ENCODE results near the gene SHH. TPM values are rescaled to one million over a fixed set of nuclear protein-coding genes. Genes with fewer than 3 reads are reported as not detected.

The SHH gene
- 0.58 TPM for polyA plus RNA-seq (2012; ENCODE audit: insufficient read depth, insufficient read length)

DNA sequence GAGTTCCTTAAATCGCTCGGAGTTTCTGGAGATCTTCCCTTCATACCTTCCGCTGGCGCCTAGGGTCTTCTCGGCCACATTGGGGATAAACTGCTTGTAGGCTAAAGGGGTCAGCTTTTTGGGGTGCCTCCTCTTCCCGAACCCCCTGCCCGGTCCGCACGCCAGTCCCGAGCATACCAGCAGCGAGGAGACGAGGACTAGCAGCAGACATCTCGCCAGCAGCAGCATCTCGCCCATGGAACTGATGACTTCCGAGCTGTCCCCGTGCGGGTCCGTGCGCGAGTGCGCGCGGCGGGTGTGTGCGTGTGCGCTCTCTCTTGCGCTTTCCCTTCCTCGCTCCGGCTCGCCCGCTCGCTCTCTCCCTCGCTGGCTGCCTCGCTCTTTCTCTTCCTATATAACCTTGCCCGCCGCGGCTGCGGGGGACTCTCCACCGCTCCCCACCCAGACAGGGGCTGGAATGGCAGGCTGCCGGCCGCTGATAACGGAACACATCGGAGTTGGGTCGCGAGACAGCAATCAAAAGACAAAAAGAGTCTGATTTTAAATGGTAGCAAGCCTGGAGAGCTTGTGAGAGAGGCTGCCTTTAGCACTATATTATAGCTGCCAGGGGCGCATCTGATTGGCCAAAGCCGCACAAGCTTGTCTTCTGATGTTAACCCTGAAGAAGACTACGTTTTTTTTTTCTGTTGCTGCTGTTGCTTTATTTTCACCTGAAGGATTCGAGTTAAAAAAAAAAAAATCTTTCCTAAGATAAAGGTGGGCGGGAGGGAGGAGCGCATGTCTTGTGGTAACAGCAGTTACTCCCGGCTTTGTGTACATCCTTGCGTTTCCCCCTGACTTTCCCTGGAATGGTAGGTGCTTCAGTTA, at the start of gene SHH:
TSS of gene SHH (minus strand) at position 569 of the 867 bp plus-strand sequence. CDS start at position 228, 341 bp downstream.
- no peak for DNase-seq (ENCODE audit: low read depth, low spot score)

DNA sequence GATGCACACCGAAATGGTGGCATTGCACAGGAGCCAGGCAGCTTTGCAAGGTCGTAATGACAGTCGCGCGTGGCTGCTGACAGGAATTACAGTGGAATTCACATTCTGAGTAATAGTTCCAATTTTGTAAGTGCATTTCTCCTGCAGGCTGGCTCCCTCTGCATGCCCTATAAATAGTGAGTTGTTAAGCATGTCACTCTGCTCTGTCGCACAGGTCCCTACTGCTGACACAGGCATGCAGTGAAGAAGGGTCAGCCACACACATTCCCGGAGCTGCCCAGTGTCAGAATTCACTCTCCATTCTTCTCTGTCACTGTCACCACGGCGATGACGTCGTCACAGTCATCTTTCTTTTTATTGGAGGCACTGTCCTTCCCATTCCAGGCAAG, 49.2 kb upstream of the SHH start:
- H3K4me3 ChIP-seq (ENCODE audit: low read length) = no peak overlapping the region
- DNase-seq (ENCODE audit: low read depth, low spot score) = no peak

More for the DNA sequence above, at the start of gene SHH:
- H3K4me3 ChIP-seq (ENCODE audit: low read length) = no peak within 1 kb of the TSS

DNA sequence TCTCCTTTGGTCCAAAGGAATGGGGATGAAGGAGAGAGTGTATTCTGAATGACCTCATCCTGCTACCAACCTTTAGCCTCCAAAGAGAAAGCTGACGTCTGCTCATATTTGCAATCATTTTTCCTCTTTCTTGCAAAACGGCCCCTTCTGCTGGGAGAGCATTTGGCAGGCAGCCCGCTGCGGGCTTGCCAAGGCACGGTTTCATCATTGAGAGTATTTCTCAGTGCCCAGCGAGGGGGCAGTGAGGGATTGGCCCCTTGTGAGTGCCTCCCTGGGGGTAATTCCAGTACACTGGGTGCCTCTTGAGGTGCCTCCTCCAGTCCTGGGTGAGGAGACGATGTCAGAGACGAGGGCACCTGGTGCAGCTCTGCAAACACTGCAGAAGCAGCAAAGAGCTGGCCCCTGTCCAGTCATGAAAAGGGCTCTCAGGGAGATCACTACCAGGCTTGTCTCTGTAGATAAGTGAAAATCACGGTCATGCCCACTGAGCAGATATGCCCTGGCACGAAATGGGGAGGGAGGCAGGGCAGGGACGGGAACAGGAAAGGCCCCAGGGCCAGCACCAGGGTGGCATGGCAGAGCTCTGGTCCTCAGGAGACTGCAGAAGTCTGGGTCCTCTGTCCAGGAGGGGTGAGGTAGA, 48.7 kb upstream of the SHH start:
- DNase-seq (ENCODE audit: low read depth, low spot score) = no peak

DNA sequence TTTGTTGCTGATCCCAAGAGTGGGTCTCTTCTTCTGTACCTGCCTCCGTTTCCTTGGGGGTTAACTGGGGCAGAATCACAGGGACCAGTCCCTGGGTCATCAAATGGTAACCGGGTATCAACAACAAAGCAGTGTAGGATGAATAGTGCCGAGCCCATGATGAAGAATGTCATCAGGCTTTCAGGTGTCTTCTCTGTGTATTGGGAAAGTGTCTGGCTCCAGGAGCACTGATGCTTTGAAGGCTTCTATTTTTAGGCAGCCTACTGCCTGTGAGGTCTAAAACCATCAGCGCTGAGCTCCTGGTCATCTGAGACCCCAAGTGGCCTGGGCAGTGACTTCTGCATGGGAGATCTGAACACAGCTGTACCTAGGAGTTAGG, 48.2 kb upstream of the SHH start:
- H3K4me3 ChIP-seq (ENCODE audit: low read length) = no peak overlapping the region
- no peak for DNase-seq (ENCODE audit: low read depth, low spot score)

More for the DNA sequence above, 48.7 kb upstream of the SHH start:
- no peak overlapping the region for H3K4me3 ChIP-seq (ENCODE audit: low read length)

GRCh38 chr7:155858521-155859061, 46.3 kb upstream of the SHH start:
- no peak overlapping the region for H3K4me3 ChIP-seq (ENCODE audit: low read length)
- DNase-seq (ENCODE audit: low read depth, low spot score) = no peak

DNA sequence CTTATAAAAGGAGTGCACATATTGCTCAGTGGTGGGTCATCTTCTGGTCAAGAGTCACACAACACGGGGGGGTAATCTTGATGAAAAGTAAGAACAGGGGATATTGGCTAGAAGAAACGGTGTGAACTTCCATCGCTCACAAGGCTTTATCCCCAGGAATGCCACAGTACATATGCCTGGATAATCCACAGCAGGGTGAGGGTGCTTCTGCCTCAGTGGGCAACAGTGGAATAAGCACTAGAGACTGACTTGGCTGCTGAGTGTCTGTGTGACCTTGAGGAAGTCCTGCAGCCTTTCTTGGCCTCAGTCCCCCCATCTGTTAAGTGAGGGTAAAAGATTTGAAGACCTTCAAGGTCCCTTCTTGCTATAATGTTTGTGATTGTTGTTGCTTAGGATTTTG, 44.9 kb upstream of the SHH start:
- no peak for DNase-seq (ENCODE audit: low read depth, low spot score)

DNA sequence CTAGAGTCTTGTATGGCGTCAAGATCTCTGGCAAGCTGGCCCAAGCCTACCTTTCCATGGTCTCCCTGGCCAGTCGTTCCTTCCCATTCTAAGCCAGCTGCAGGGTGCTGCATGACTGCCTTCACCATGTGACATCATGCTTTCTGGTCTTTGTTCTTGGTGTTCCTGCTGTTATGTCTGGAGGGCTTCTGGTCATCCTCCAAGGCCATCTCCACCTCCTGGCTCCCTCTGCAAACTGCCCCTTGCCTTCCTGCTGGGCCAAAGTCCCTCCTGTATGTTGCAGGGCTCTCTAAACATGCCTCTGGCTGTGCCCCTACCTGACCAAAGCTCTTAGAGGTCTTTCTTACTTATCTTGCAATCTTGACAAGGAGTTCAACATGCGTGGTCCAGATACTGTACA, 44.4 kb upstream of the SHH start:
- H3K4me3 ChIP-seq (ENCODE audit: low read length) = no peak overlapping the region
- no peak for DNase-seq (ENCODE audit: low read depth, low spot score)

More for the DNA sequence above, 44.9 kb upstream of the SHH start:
- no peak overlapping the region for H3K4me3 ChIP-seq (ENCODE audit: low read length)

DNA sequence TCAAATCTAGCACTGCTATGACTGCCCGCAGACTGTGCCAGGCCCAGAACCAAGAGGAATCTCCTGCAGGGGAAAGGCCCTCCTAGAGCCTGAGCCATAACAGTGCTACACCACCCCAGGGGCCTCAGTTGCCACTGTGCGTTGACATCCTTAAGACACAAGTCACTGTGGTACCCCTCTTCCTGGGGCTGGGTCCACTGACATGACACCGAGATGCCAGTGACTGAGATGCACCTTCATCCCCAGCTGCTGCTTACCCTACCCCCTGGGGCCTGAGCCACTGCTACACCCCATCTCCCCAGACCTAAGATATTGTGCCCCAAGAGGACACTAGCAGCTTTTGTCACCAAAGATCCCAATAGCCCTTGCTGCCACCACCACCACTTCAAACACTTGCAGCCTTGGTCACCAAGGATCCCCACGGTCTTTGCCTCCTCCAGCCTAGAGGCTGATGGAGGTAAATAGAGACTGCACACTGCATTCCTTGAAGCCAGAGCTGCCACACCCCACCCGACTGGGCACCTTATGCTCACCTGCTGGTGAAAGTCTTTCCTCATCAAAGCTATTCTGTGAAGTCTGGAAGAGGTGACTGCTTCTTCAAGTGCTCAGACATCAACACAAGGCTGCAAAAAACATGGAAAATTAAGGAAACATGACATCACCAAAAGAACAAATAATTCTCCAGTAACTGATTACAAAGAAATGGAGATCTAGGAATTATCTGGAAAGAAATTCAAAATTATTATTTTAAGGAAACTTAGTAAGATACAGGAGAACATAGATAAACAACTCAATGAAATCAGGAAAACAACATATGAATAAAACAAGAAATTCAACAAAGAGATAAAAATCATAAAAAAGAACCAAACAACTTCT, 40.4 kb upstream of the SHH start:
- H3K4me3 ChIP-seq (ENCODE audit: low read length) = no peak overlapping the region
- no peak for DNase-seq (ENCODE audit: low read depth, low spot score)

GRCh38 chr7:155851892-155852291, 39.6 kb upstream of the SHH start:
- no peak for DNase-seq (ENCODE audit: low read depth, low spot score)
- H3K4me3 ChIP-seq (ENCODE audit: low read length) = no peak overlapping the region

DNA sequence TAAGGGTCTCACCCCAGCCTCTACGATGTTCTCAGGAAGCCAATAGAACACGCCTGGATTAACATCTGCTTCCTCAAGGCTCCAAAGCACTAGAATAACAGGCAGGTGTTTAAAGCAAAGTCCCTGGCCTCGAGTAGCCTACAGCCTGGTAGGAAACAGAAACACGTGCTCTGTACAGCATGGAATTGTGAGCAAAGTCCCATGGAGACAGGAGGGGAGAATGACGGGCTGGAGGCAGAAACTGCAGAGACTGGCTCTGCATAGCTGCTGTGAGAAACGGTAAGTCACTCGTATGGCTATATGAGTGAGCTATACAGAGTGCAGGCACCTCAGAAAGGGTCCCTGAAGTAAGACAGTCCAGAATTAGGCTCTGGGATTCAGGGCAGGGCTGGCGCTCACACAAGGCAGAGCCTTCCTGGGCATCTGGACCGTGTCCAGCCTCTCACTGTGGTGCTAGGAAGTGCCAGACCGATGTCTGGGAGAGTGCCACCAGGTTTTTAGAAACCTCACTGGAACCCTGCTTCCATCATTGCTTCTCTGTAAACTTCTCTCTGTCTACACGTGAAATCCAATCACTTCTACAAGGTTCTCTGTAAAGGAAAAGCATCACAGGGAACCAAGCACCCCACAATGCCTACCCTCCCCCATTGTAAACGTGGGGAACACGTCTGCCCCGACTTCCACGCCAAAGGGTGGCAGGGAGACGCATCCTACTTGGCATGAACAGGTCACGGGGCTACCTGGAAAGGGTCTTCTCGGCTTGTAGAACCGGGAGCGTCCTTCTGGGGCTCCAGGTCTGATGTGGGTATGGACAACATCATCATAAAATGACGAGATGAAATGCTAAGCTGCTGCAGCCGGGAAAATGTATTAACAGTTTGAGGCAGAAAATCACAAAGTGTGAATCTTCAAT, 38.8 kb upstream of the SHH start:
- DNase-seq (ENCODE audit: low read depth, low spot score) = no peak
- H3K4me3 ChIP-seq (ENCODE audit: low read length) = no peak overlapping the region

- DNase-seq (ENCODE audit: low read depth, low spot score) = no peak
- H3K4me3 ChIP-seq (ENCODE audit: low read length) = no peak overlapping the region
Observed at GRCh38 chr7:155850001-155850436, 37.8 kb upstream of the SHH start.

- H3K4me3 ChIP-seq (ENCODE audit: low read length) = no peak overlapping the region
- no peak for DNase-seq (ENCODE audit: low read depth, low spot score)
Observed at GRCh38 chr7:155848691-155849669, 36.7 kb upstream of the SHH start.

- no peak overlapping the region for H3K4me3 ChIP-seq (ENCODE audit: low read length)
- no peak for DNase-seq (ENCODE audit: low read depth, low spot score)
Observed at GRCh38 chr7:155847821-155848435, 35.7 kb upstream of the SHH start.

DNA sequence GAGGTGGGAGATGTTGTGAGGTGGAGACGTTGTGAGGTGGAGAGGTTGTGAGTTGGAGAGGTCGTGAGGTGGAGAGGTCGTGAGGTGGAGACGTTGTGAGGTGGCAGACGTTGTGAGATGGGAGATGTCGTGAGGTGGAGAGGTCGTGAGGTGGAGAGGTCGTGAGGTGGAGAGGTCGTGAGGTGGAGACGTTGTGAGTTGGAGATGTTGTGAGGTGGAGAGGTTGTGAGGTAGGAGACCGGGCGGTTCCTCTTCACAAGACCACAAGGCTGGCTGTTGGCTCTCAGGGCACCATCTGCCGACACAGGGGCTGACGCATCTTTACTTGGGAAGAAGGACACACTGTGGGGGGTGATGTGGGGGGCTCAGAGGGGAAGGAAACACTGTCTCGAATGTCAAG, 34.7 kb upstream of the SHH start:
- no peak overlapping the region for H3K4me3 ChIP-seq (ENCODE audit: low read length)
- no peak for DNase-seq (ENCODE audit: low read depth, low spot score)

DNA sequence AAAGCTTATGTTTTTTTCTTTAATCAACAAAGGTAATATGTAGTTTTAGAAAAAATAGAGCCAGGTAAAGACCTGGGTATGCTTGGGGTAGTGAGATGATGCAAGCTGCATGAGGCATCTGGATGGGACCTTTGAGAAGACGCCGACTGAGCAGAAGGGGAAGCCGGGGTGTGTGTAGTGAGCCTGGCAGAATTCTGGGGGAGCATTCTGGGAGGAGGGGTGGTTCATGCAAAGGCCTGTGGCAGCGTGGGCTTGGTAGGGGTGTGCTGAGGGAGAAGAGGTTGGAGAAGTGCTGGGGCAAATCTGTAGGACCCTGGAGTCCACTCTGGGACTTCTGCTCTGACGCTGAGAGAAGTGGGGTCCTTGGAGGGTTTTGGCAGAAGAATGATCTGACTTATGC, 33.9 kb upstream of the SHH start:
- no peak overlapping the region for H3K4me3 ChIP-seq (ENCODE audit: low read length)
- DNase-seq (ENCODE audit: low read depth, low spot score) = no peak

DNA sequence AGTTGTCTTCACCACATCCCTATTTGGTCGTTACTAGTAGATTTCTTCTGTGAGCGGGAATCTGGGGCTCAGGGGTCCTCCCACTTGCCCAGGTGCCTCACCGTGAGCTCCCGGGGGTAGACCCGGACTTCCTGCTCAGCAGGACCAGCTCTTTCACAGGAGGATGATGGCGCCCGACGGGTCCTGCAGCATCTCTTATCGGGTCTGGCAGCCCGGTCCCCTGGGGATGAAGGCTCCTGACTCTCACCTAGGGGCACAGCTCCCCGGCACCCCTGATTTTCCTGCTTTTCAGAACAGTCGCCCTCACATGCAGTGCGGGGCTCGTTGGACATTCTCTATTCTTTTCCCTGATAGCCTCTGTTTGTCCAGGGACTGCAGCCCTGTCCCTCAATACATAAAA, 33.0 kb upstream of the SHH start:
- no peak overlapping the region for H3K4me3 ChIP-seq (ENCODE audit: low read length)
- DNase-seq (ENCODE audit: low read depth, low spot score) = no peak

DNA sequence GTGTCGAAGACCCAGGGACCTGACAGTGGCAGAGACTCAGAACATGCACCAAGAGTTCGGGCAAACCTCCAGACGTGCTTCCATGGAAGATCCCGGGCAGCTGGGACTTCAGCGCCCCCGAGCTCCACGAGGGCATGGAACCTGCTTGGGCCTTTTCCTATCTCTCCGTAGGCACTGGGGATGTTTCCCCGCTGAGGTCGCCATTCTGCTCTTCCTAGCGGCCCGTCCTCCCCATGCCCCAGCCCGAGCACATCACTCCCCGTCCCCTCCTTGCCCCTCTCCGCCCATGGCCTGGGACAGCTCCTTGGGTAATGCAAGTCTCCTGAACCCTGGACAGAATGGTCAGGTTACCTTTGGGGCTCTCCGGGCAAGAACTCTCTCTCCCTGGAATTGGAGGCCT, 32.3 kb upstream of the SHH start:
- H3K4me3 ChIP-seq (ENCODE audit: low read length) = no peak overlapping the region
- no peak for DNase-seq (ENCODE audit: low read depth, low spot score)
